Measurements from ENCODE around the gene SH3RF3. TPM values are rescaled to one million over a fixed set of nuclear protein-coding genes. Genes with fewer than 3 reads are reported as not detected.
A peak's percentile ranks its signal among the peaks of the same experiment; 100 is the strongest.

Gene SH3RF3
- total RNA-seq, 1 experiment from 2014 or later, result 0.30 TPM

DNA sequence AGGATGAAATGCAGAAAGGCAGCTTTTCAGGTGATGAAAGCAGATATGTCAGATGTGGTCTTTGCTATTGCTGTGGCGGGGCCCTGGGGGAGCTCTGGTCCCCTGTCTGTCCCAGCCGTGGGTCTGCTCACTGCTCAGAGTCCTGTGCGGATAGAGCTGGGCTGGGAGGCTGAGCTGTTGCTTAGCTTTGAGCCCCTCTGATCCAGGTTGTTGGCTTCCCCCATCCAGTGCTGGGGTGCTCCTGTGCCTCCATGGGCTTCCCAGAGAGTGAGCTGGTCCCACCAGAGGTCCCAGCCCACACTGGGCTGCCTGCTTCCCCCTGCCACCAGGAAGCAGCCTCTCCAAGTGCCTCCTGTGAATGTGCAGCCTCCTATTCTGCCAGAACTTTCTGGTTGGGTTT is 55.4 kb downstream of the SH3RF3 start:
- no peak for DNase-seq
- H3K4me3 ChIP-seq, result no peak overlapping the region

DNA sequence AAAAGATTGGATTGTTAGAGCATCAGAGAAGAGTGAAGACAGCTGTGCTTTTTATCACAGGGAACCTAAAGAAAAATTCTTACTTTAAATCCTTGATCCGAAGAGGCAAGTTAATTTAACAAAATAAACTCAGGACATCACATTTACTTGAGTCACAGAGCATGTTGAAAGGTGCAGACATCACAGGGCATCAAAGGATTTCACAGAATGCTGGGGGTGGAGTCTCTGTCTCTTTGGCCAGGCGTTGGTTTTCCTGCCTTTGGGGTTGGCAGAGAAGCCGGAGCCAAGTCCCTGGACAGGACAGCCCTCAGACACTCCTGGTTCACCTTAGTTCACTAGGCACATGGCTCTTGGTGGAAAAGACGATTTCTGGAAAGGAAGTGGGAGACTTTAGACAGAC is 56.3 kb downstream of the SH3RF3 start:
- Histone ChIP-seq H3K4me3 (no peak overlapping the region), H3K27me3 (no peaks in the 10 kb centered on the region), H3K9me3 (replicated peaks) (no peaks in the 10 kb centered on the region), H3K27ac (no peak overlapping the region), H3K36me3 (no peaks in the 10 kb centered on the region), H3K4me1 (no peaks in the 10 kb centered on the region)
- no peak for DNase-seq

More for the DNA sequence above, 55.4 kb downstream of the SH3RF3 start:
- no peak overlapping the region for H3K27ac ChIP-seq
- no peaks in the 10 kb centered on the region for H3K27me3 ChIP-seq
- no peaks in the 10 kb centered on the region for H3K9me3 ChIP-seq (replicated peaks)
- no peaks in the 10 kb centered on the region for H3K36me3 ChIP-seq
- H3K4me1 ChIP-seq, result no peaks in the 10 kb centered on the region

DNA sequence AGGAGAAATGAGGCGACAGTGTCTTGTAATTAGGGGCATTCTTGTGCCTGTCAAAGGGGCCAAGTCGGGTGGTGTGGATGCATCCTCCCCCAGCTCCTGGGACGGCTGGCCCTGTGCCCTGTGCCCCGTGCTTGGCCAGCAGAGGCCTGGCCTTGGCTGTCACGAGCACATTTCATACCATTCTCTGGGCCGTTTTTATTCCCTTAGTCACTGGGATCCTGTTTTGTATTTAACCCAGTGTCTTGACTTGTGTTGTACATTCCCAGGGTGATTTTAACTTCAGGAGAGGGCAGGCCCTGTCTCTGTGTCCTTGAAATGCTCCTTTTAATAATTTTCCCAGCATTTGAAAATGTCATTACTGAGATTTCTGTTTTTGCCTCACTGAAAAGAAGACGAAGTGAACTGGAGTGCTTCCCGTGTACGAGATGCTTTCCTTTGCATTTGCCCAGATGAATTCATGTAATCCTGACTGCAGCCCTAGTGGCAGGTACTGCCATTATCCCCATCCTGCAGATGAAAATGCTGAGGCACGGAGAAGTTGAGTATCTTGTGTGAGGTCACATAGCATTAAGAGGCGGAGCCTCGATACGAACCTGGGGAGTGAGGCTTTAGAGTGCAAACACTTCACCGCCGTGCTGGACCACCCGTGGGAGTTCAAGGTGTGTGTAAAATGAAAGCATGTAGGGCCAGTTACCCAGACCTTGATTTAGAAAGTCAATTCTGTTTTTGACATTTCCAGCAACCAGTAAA is 57.0 kb downstream of the SH3RF3 start:
- H3K36me3 ChIP-seq, result no peaks in the 10 kb centered on the region
- no peaks in the 10 kb centered on the region for H3K4me1 ChIP-seq
- H3K9me3 ChIP-seq (replicated peaks), result no peaks in the 10 kb centered on the region
- no peak for DNase-seq
- H3K27me3 ChIP-seq, result no peaks in the 10 kb centered on the region
- no peak overlapping the region for H3K27ac ChIP-seq
- H3K4me3 ChIP-seq, result no peak overlapping the region

DNA sequence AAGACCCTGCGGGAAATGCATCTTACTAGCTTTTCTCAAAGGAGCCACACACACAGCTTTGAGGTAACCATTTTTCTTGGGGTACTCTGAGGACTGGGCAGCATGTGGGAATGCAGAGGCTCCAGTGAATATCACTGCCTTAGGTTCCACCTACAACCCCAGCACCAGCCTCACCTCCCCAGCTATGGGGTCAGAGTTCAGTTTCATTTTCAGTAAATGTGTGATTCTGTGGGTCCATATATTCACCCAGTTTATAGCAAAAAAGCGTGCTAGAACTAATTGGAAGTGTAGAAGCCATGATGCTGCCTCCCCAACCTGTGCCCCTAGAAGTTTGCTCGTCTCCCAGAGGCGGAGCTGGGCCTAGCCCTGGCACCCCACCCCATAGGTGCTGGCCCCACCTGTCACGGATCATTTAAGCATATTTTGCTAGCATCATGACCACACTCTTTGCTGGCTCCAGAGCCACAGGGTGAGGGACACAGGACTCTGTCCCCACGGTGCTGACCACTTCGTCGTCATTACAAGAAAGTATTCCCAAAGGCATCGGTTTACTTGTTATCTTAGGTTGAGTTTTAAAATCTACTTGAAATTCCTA is 57.7 kb downstream of the SH3RF3 start:
- Histone ChIP-seq H3K36me3 (no peaks in the 10 kb centered on the region), H3K4me1 (no peaks in the 10 kb centered on the region), H3K4me3 (no peak overlapping the region), H3K9me3 (replicated peaks) (no peaks in the 10 kb centered on the region), H3K27ac (no peak overlapping the region), H3K27me3 (no peaks in the 10 kb centered on the region)
- no peak for DNase-seq

DNA sequence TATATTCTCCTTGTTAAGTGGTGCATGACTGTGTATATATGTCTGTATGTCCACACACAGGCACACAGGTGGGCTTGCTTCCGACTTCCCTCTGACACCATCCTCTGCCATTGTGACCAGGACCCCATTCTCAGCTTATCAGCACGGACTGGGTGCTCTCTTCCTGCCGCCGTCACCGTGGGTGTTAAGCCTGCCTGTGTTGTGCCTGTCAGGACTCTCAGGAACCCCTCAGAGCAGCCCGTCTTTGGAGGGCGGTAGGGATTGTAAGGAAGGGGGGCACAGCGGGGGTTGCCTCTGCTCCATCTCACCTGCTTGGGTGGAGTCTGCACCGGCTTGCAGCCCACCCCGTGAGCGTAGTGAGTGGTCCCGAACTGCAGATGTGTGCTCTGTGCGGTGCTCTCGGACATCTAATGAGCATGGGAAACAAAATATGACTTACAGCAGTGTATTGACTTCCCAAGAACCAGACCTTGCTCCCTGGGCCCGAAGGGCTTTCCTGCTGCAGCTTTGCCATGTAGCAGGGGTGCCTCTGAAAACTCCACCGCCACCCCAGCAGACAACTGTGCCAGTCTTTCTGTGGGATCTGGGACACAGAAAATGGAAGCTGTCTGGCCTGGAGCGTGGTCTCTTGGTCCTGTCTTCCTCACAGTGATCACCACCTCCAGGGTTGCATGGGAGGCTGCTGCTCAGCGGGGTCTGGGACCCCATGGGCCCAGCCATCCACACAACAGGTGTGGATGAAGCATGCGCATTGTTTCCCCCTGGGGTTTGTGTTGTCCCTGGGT is 58.9 kb downstream of the SH3RF3 start:
- Histone ChIP-seq H3K27me3 (no peaks in the 10 kb centered on the region), H3K4me1 (no peaks in the 10 kb centered on the region), H3K4me3 (no peak overlapping the region), H3K36me3 (no peaks in the 10 kb centered on the region), H3K27ac (no peak overlapping the region), H3K9me3 (replicated peaks) (no peaks in the 10 kb centered on the region)
- DNase-seq, result no peak

DNA sequence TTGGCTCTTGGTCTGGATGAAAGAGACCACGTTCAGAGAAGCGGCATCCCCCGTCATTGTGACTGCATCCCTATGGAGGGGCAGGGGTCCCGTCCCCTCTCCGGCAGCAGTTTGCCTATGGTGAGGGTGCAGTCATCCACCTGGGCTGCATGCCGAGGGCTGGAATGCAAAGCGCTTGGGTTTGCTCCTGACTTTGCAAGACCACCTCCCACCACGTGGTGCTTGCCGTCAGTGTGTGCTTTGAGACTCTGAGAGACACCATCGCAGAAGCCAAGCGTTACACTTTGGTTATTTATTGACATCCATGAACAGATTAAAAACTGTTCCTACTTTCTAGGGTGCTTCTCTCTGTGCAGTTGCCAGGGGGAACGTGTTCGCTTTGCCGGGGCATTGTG is 59.5 kb downstream of the SH3RF3 start:
- Histone ChIP-seq H3K4me3 (no peak overlapping the region), H3K27ac (no peak overlapping the region), H3K36me3 (no peaks in the 10 kb centered on the region), H3K9me3 (replicated peaks) (no peaks in the 10 kb centered on the region), H3K4me1 (no peaks in the 10 kb centered on the region), H3K27me3 (no peaks in the 10 kb centered on the region)
- no peak for DNase-seq

DNA sequence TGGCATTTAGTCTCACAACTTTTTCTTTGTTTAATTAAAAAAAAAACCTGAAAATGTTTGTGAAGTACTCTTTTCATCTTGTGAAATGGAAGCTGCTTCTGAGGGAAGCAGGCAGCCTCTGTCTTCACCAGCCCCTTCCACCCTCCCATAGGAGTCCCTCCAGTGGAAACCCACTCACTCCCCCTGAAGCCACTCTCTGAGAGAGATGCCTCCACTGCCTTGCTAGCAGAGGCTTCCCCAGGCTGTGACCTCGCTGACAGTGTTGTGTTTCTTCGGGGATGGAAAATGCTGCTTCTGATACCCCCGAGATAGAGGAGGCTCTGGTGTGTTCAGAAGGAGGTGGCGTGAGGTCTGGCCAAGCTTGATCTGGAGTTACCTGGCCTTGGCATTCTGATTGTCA is 59.9 kb downstream of the SH3RF3 start:
- Histone ChIP-seq H3K27me3 (no peaks in the 10 kb centered on the region; the same call in 1 of the 2 replicates), H3K27ac (no peak overlapping the region), H3K4me3 (no peak overlapping the region), H3K36me3 (no peaks in the 10 kb centered on the region), H3K4me1 (no peaks in the 10 kb centered on the region), H3K9me3 (replicated peaks) (no peaks in the 10 kb centered on the region)
- no peak for DNase-seq

DNA sequence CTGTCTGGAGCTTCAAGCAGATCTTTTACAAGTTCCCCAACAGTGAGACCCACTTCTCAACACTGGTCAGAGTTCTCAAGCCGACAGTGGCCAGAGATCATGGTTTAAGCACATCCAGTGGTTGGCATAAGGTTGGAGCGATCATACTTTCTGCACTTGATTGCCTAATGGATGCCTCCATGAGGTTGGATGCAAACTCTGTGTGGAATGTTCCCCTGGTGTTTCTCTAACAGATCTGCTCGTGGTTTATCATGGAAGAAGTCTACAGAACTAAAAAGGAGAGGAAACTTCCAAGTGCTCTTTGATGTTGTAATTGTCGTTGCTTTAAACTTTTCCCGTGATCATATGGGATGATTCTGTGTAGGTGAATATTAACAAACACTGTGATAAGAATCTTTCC is 60.7 kb downstream of the SH3RF3 start:
- Histone ChIP-seq H3K27me3 (no peaks in the 10 kb centered on the region; the same call in 1 of the 2 replicates), H3K4me1 (no peaks in the 10 kb centered on the region), H3K36me3 (no peaks in the 10 kb centered on the region), H3K27ac (no peak overlapping the region), H3K4me3 (no peak overlapping the region), H3K9me3 (replicated peaks) (no peaks in the 10 kb centered on the region)
- DNase-seq, result no peak

- H3K36me3 ChIP-seq, result no peaks in the 10 kb centered on the region
- no peak overlapping the region for H3K27ac ChIP-seq
- H3K4me3 ChIP-seq, result no peak overlapping the region
- no peaks in the 10 kb centered on the region; the same call in 1 of the 2 replicates for H3K27me3 ChIP-seq
- H3K4me1 ChIP-seq, result no peaks in the 10 kb centered on the region
- no peaks in the 10 kb centered on the region for H3K9me3 ChIP-seq (replicated peaks)
- peak; percentile 23 to 27 for DNase-seq
Measured at GRCh38 chr2:109193807-109194619, 65.0 kb downstream of the SH3RF3 start.

DNA sequence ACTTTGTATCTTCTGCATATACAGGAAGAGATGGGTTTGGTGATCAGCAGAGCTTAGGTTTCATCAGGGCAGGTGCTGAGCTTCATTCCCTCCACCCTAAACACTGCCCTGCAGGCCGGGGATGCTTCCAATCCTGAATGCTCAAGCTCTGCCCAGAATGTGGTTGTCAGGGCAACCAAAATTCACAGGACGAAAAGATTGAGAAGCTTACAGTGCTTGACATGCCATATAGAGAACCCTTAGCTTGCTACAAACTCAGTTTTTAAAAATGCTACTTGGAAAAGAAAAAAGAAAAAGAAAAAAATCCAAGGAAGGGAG is 65.6 kb downstream of the SH3RF3 start:
- Histone ChIP-seq H3K9me3 (replicated peaks) (no peaks in the 10 kb centered on the region), H3K27ac (no peak overlapping the region)

GRCh38 chr2:109195193-109196045 is 66.4 kb downstream of the SH3RF3 start:
- H3K4me1 ChIP-seq, result no peaks in the 10 kb centered on the region
- no peaks in the 10 kb centered on the region for H3K9me3 ChIP-seq (replicated peaks)
- H3K27me3 ChIP-seq, result no peaks in the 10 kb centered on the region; the same call in 1 of the 2 replicates
- no peak overlapping the region for H3K27ac ChIP-seq
- no peaks in the 10 kb centered on the region for H3K36me3 ChIP-seq
- DNase-seq, result no peak
- no peak overlapping the region for H3K4me3 ChIP-seq

More for the DNA sequence above, 65.6 kb downstream of the SH3RF3 start:
- Histone ChIP-seq H3K36me3 (no peaks in the 10 kb centered on the region), H3K4me1 (no peaks in the 10 kb centered on the region), H3K4me3 (no peak overlapping the region), H3K27me3 (no peaks in the 10 kb centered on the region; the same call in 1 of the 2 replicates)
- DNase-seq, result no peak

DNA sequence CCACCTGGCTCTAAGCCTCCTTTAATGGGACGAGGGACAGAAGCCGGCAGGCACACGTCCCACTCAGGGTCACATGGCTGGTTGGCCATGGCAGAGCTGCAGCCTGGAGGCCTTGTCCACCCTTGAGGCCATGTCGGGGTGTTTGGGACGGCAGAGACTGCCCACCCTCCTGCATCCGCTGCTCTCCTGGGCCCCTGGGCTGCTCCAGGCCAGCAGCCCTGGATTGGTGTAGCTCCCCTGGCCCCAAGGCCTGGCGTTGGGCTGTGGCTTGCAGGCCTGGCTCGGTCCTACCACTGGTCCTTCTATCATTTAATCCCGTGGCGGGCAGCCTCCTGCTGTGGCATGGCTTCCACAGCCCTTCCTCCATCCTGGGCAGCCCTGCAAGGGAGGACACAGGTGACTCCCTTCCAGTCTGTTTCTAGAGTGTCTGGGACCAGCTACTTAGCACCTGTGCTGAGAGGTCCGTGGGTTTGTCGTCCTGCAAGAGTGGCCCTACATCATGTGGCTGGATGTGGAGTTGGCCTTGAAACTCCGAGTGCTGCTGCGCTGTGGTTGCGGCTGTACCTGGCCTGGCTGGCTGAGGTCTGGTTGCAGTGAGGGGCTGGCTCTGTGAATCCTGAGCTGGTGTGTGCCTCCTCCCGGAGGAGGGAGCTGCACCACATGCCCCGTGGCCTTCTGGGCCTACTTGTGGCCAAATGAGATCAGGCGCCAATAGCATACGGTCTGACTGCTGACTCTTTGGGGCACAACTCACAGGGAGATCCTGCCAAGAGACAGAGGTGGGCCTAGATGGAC is 67.3 kb downstream of the SH3RF3 start:
- no peak for DNase-seq
- Histone ChIP-seq H3K27ac (no peak overlapping the region), H3K27me3 (peaks cover 1% of the 10 kb centered on the region; the same call in 1 of the 2 replicates), H3K4me1 (no peaks in the 10 kb centered on the region), H3K4me3 (no peak overlapping the region), H3K36me3 (no peaks in the 10 kb centered on the region), H3K9me3 (replicated peaks) (no peaks in the 10 kb centered on the region)
